ENCODE data around the gene SHKBP1.
A peak's percentile ranks its signal among the peaks of the same experiment; 100 is the strongest.
"Not testable (repeated sequence)": the region's sequence is repeated elsewhere in the genome, so short reads cannot be mapped to it uniquely, and the experiment has no call there.

SHKBP1 gene

GRCh38 chr19:40547190-40547589 lies 29.5 kb upstream of the SHKBP1 start:
- peaks cover 26% of the 10 kb centered on the region for H3K27me3 Mint-ChIP-seq (ENCODE audit: low read depth)
- H3K9me3 Mint-ChIP-seq; DNase-seq (ENCODE audit: low spot score); H3K27ac Mint-ChIP-seq; H3K4me3 Mint-ChIP-seq; H3K36me3 Mint-ChIP-seq (ENCODE audit: low read depth); H3K4me1 Mint-ChIP-seq (ENCODE audit: low read depth): not testable (repeated sequence)

DNA sequence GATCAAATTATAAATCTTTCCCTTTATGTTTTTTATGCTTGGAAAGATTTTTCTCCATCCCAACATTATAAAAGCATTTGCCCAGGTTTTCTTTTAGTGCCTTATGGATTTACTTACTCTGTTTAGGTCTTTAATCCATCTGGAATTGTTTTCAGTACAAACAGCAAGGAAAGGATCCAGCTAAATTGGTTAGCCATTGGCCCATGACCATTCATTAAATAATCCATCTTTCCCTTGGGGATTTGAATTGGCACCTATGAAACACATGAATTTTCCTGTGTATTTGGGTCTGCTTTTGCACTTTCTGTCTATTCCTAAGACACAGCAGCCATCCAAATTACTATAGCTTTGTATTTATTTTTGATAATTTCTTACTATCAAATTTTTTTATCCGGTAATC lies 28.8 kb upstream of the SHKBP1 start:
- Mint-ChIP-seq H3K27me3 (ENCODE audit: low read depth) (peaks cover 31% of the 10 kb centered on the region), H3K36me3 (ENCODE audit: low read depth) (peaks cover 1% of the 10 kb centered on the region), H3K9me3 (peaks cover 3% of the 10 kb centered on the region), H3K4me3 (no peak overlapping the region), H3K27ac (no peak overlapping the region), H3K4me1 (ENCODE audit: low read depth) (peaks cover 5% of the 10 kb centered on the region)
- no peak for DNase-seq (ENCODE audit: low spot score)

DNA sequence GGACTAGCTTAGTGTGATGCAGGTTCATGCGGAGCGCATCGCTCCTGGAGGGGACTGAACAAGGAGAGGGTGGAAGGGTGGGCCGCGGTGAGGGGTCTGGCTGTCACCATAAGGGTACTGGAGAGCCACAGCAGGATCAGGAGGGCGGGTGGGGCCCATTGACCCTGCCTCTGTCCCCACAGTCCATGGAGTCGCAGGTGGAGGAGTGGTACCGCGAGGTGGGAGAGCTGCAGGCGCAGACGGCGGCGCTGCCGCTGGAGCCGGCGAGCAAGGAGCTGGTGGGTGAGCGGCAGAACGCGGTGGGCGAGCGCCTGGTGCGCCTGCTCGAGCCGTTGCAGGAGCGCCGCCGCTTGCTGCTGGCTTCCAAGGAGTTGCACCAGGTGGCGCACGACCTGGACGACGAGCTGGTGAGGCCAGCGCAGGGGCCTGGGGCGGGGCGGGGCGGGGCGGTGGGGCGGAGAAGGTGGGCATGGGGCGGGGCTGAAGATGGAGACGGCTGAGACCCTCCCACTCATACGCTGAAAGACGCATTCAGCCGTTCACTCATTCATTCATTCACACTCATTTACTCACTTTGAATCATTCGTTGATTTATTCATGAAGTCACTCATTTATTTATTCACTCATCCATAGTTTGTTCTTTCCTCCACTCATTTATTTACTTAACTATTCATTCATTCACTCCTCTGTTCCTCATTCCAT lies 27.5 kb upstream of the SHKBP1 start:
- peaks cover 1% of the 10 kb centered on the region for H3K36me3 Mint-ChIP-seq (ENCODE audit: low read depth)
- H3K27me3 Mint-ChIP-seq (ENCODE audit: low read depth): peaks cover 42% of the 10 kb centered on the region
- H3K4me1 Mint-ChIP-seq (ENCODE audit: low read depth): peaks cover 5% of the 10 kb centered on the region
- no peak overlapping the region for H3K4me3 Mint-ChIP-seq
- no peak overlapping the region for H3K27ac Mint-ChIP-seq
- peak; percentile 64 for DNase-seq (ENCODE audit: low spot score)
- H3K9me3 Mint-ChIP-seq: peaks cover 3% of the 10 kb centered on the region

DNA sequence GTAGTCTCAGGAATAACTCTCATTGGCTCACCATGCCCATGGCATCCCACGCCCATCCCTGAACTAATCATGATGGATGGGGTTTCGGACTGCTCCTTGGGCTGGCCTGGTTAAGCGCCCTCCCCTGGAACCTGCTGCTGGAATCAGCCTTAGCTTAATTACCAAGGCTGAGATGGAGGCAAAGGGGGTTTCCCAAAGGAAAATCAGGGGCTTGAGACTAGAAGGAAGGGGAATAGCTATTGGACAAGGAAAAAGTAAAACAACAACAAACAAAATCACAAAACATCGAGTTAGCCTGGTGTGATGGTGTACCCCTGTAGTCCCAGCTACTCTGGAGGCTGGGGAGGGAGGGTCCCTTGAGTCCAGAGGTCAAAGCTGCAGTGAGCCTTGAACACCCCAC lies 25.7 kb upstream of the SHKBP1 start:
- H3K27ac Mint-ChIP-seq: no peak overlapping the region
- peaks cover 1% of the 10 kb centered on the region for H3K36me3 Mint-ChIP-seq (ENCODE audit: low read depth)

DNA sequence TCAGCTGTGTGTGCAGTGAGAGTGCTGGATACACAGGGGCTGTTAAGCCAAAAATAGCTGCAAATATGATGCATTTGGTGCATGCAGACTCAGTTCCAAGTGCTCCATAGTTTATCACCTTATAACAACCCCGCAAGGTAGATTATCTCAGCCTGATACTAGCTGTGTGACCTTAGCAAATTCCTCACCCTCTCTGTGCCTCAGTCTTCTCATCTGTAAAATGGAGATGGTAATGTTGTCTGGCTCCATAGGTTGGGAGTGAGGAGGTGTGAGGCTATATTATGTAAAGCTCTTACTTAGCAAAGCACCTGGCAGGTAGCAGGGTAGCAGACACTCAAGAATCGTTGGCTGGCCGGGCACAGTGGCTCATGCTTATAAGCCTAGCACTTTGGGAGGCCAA lies 23.8 kb upstream of the SHKBP1 start:
- Mint-ChIP-seq H3K4me3 (no peak overlapping the region), H3K9me3 (no peaks in the 10 kb centered on the region), H3K27ac (no peak overlapping the region), H3K4me1 (ENCODE audit: low read depth) (peaks cover 5% of the 10 kb centered on the region), H3K36me3 (ENCODE audit: low read depth) (no peaks in the 10 kb centered on the region), H3K27me3 (ENCODE audit: low read depth) (peaks cover 49% of the 10 kb centered on the region)
- no peak for DNase-seq (ENCODE audit: low spot score)

More for the DNA sequence above, 25.7 kb upstream of the SHKBP1 start:
- no peak for DNase-seq (ENCODE audit: low spot score)
- no peak overlapping the region for H3K4me3 Mint-ChIP-seq
- peaks cover 3% of the 10 kb centered on the region for H3K9me3 Mint-ChIP-seq
- H3K27me3 Mint-ChIP-seq (ENCODE audit: low read depth): peaks cover 53% of the 10 kb centered on the region
- peaks cover 5% of the 10 kb centered on the region for H3K4me1 Mint-ChIP-seq (ENCODE audit: low read depth)

- Mint-ChIP-seq H3K27me3 (ENCODE audit: low read depth) (peaks cover 46% of the 10 kb centered on the region), H3K9me3 (no peaks in the 10 kb centered on the region), H3K4me1 (ENCODE audit: low read depth) (peaks cover 3% of the 10 kb centered on the region), H3K4me3 (no peak overlapping the region), H3K36me3 (ENCODE audit: low read depth) (no peaks in the 10 kb centered on the region), H3K27ac (no peak overlapping the region)
- no peak for DNase-seq (ENCODE audit: low spot score)
Measured at GRCh38 chr19:40553885-40554857, 22.5 kb upstream of the SHKBP1 start.

GRCh38 chr19:40555978-40556689 lies 20.5 kb upstream of the SHKBP1 start:
- DNase-seq (ENCODE audit: low spot score): no peak
- H3K4me1 Mint-ChIP-seq (ENCODE audit: low read depth): no peaks in the 10 kb centered on the region
- no peak overlapping the region for H3K27ac Mint-ChIP-seq
- peaks cover 37% of the 10 kb centered on the region for H3K27me3 Mint-ChIP-seq (ENCODE audit: low read depth)
- no peak overlapping the region for H3K4me3 Mint-ChIP-seq
- no peaks in the 10 kb centered on the region for H3K36me3 Mint-ChIP-seq (ENCODE audit: low read depth)
- no peaks in the 10 kb centered on the region for H3K9me3 Mint-ChIP-seq

- Mint-ChIP-seq H3K4me3 (no peak overlapping the region), H3K27me3 (ENCODE audit: low read depth) (peaks cover 38% of the 10 kb centered on the region), H3K9me3 (no peaks in the 10 kb centered on the region), H3K27ac (no peak overlapping the region), H3K4me1 (ENCODE audit: low read depth) (no peaks in the 10 kb centered on the region), H3K36me3 (ENCODE audit: low read depth) (no peaks in the 10 kb centered on the region)
- DNase-seq (ENCODE audit: low spot score): no peak
Measured at GRCh38 chr19:40556953-40557530, 19.6 kb upstream of the SHKBP1 start.

- Mint-ChIP-seq H3K9me3 (no peaks in the 10 kb centered on the region), H3K27me3 (ENCODE audit: low read depth) (peaks cover 23% of the 10 kb centered on the region), H3K4me1 (ENCODE audit: low read depth) (no peaks in the 10 kb centered on the region), H3K36me3 (ENCODE audit: low read depth) (no peaks in the 10 kb centered on the region), H3K27ac (no peak overlapping the region), H3K4me3 (no peak overlapping the region)
- no peak for DNase-seq (ENCODE audit: low spot score)
Measured at GRCh38 chr19:40559394-40559793, 17.3 kb upstream of the SHKBP1 start.

- H3K36me3 Mint-ChIP-seq (ENCODE audit: low read depth): no peaks in the 10 kb centered on the region
- H3K4me3 Mint-ChIP-seq: no peak overlapping the region
Measured at GRCh38 chr19:40560092-40560507, 16.6 kb upstream of the SHKBP1 start.

DNA sequence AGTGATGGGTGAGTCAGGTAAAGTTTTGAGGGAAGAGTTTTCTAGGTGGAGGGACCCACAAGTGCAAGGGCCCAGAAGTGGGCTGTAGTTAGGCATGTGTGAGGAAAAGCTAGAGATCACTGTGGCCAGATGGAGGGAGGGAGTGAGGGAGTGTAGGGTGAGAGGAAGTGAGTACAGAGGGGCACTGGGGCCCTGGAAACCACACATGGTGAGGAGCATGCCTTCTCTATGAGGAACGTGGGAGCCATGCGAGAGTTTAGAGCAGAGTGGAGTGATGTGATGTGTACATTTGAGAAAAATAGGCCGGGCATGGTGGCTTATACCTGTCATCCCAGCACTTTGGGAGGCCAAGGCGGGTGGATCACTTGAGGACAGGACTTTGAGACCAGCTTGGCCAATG lies 14.7 kb upstream of the SHKBP1 start:
- no peak overlapping the region for H3K4me3 Mint-ChIP-seq
- no peak overlapping the region for H3K27ac Mint-ChIP-seq
- H3K27me3 Mint-ChIP-seq (ENCODE audit: low read depth): peaks cover 17% of the 10 kb centered on the region

More at GRCh38 chr19:40560092-40560507, 16.6 kb upstream of the SHKBP1 start:
- DNase-seq (ENCODE audit: low spot score): no peak
- no peak overlapping the region for H3K27ac Mint-ChIP-seq
- H3K4me1 Mint-ChIP-seq (ENCODE audit: low read depth): no peaks in the 10 kb centered on the region
- H3K27me3 Mint-ChIP-seq (ENCODE audit: low read depth): peaks cover 16% of the 10 kb centered on the region
- H3K9me3 Mint-ChIP-seq: no peaks in the 10 kb centered on the region

DNA sequence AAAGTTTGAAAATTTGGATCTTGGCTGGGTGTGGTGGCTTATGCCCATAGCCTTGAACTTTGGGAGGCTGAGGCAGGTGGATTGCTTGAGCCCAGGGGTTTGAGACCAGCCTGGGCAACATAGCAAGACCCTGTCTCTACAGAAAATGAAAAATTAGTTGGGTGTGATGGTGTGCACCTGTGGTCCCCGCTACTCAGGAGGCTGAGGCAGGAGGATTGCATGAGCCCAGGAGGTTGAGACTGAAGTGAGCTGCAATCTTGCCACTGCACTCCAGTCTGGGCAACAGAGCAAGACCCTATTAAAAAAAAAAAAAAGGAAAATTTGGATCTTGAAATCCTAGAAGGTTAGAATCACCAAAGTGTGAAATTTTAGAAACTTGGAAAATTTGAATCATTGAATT lies 12.1 kb upstream of the SHKBP1 start:
- not testable (repeated sequence) for DNase-seq (ENCODE audit: low spot score); H3K4me1 Mint-ChIP-seq (ENCODE audit: low read depth); H3K4me3 Mint-ChIP-seq; H3K27ac Mint-ChIP-seq; H3K36me3 Mint-ChIP-seq (ENCODE audit: low read depth); H3K9me3 Mint-ChIP-seq
- H3K27me3 Mint-ChIP-seq (ENCODE audit: low read depth): peaks cover 37% of the 10 kb centered on the region

More for the DNA sequence above, 14.7 kb upstream of the SHKBP1 start:
- H3K4me1 Mint-ChIP-seq (ENCODE audit: low read depth): no peaks in the 10 kb centered on the region
- no peak for DNase-seq (ENCODE audit: low spot score)
- no peaks in the 10 kb centered on the region for H3K9me3 Mint-ChIP-seq
- H3K36me3 Mint-ChIP-seq (ENCODE audit: low read depth): no peaks in the 10 kb centered on the region

GRCh38 chr19:40565355-40565754 lies 11.3 kb upstream of the SHKBP1 start:
- Mint-ChIP-seq H3K4me1 (ENCODE audit: low read depth) (peaks cover 6% of the 10 kb centered on the region), H3K27me3 (ENCODE audit: low read depth) (peaks cover 38% of the 10 kb centered on the region), H3K36me3 (ENCODE audit: low read depth) (no peaks in the 10 kb centered on the region), H3K4me3 (no peak overlapping the region), H3K27ac (no peak overlapping the region), H3K9me3 (no peaks in the 10 kb centered on the region)
- no peak for DNase-seq (ENCODE audit: low spot score)
